GM12878 (cell line): ENCODE measurements around the gene LSM12. TPM values are rescaled to one million over a fixed set of nuclear protein-coding genes. Genes with fewer than 3 reads are reported as not detected.

Experiments used
- CREB1 ChIP-seq: IDR thresholded peaks from 2 replicates; pipeline ENCODE4 v1.6.1; 2012; ENCODE audit warnings: low read depth, mild to moderate bottlenecking, inconsistent platforms
- EED ChIP-seq: sonication (generic); IDR thresholded peaks from 2 replicates; pipeline ENCODE4 v1.6.1; 2016; ENCODE audit warnings: antibody characterized with exemption, low read depth
- GABPA ChIP-seq: IDR thresholded peaks from 2 replicates; pipeline ENCODE4 v1.6.1; 2014; ENCODE audit warnings: antibody characterized with exemption, low read depth, mild to moderate bottlenecking, inconsistent platforms
- HCFC1 ChIP-seq: fragments of 150-350 bp; IDR thresholded peaks from 2 replicates; pipeline ENCODE4 v1.6.1; 2014; ENCODE audit warnings: low read length
- JUND ChIP-seq: IDR thresholded peaks from 2 replicates; pipeline ENCODE4 v1.6.1; 2012; ENCODE audit warnings: low read depth, mild to moderate bottlenecking, low read length, improper control_type of control experiment, moderate library complexity
- LARP7 ChIP-seq: fragments of 450-650 bp; IDR thresholded peaks from 2 replicates; pipeline ENCODE4 v1.6.1; 2017; ENCODE audit warnings: mild to moderate bottlenecking
- NFXL1 ChIP-seq: fragments of 450-650 bp; IDR thresholded peaks from 2 replicates; pipeline ENCODE4 v1.6.1; 2017; ENCODE audit warnings: antibody characterized with exemption, mild to moderate bottlenecking, borderline replicate concordance
- NRF1 ChIP-seq: conservative IDR thresholded peaks from 2 replicates; pipeline ENCODE4 v1.6.1; 2011; ENCODE audit warnings: mild to moderate bottlenecking, low read depth, low read length, improper control_type of control experiment
- PAX5 ChIP-seq: IDR thresholded peaks from 2 replicates; pipeline ENCODE4 v1.6.1; 2011; ENCODE audit warnings: low read depth, low read length, borderline replicate concordance
- PAX8 ChIP-seq: fragments of 450-650 bp; IDR thresholded peaks from 2 replicates; pipeline ENCODE4 v1.6.1; 2017; ENCODE audit warnings: mild to moderate bottlenecking, moderate library complexity
- POU2F2 ChIP-seq: IDR thresholded peaks from 3 replicates; pipeline ENCODE4 v1.6.1; 2011; ENCODE audit warnings: low read depth, mild to moderate bottlenecking, low read length, borderline replicate concordance
- RAD51 ChIP-seq: fragments of 450-650 bp; IDR thresholded peaks from 2 replicates; pipeline ENCODE4 v1.6.1; 2016; ENCODE audit warnings: moderate library complexity, mild to moderate bottlenecking, inconsistent platforms
- SMAD5 ChIP-seq: IDR thresholded peaks from 2 replicates; pipeline ENCODE4 v1.6.1; 2016; ENCODE audit warnings: antibody characterized with exemption, low read depth
- SP1 ChIP-seq: IDR thresholded peaks from one replicate; pipeline ENCODE4 v1.6.1; 2011; ENCODE audit warnings: low read depth, low read length
- SREBF2 ChIP-seq: IDR thresholded peaks from 2 replicates; pipeline ENCODE4 v1.6.1; 2012; ENCODE audit warnings: mild to moderate bottlenecking, low read length
- STAT3 ChIP-seq: IDR thresholded peaks from 2 replicates; pipeline ENCODE4 v1.6.1; 2011; ENCODE audit warnings: low read depth, low read length, improper control_type of control experiment
- TARDBP ChIP-seq: IDR thresholded peaks from 2 replicates; pipeline ENCODE4 v1.6.1; 2016; ENCODE audit warnings: borderline replicate concordance
- TCF3 ChIP-seq: IDR thresholded peaks from 2 replicates; pipeline ENCODE4 v1.6.1; 2012; ENCODE audit warnings: low read depth, mild to moderate bottlenecking, low read length, borderline replicate concordance; ENCODE audit not compliant: insufficient read depth
- ZNF24 ChIP-seq: fragments of 450-650 bp; IDR thresholded peaks from 2 replicates; pipeline ENCODE4 v1.6.1; 2017; ENCODE audit warnings: antibody characterized with exemption, mild to moderate bottlenecking
- ZNF274 ChIP-seq: IDR thresholded peaks from one replicate; pipeline ENCODE4 v1.8.0; 2011; ENCODE audit not compliant: insufficient read length, insufficient read depth
- ZZZ3 ChIP-seq: IDR thresholded peaks from 2 replicates; pipeline ENCODE4 v1.6.1; 2011; ENCODE audit warnings: low read depth; ENCODE audit not compliant: control insufficient read depth, insufficient read length
- polyA plus RNA-seq, 11 experiments: library from polyadenylated mRNA; depleted of rRNA in 4 of 11; unstranded in 6 of 11; stranded (reverse) in 5 of 11; fragments of >200 nt; fragmentation: Nextera tagmentation in 4 of 11; fragmentation: Illumina TruSeq in 1 of 11; extraction: Ambion mirVana in 4 of 11; extraction: Trizol in 1 of 11; gene quantifications; 1 replicate in 1 of 11; 2 replicates in 10 of 11; pipeline versions ENCODE4 v1.2.1 to v1.2.3, GENCODE V29; 2011 to 2016; ENCODE audit warnings: inconsistent platforms in 2 of 11, missing spikeins in 2 of 11, low read depth in 1 of 11
- total RNA-seq, 4 experiments: library from RNA; depleted of rRNA in 3 of 4; stranded (reverse); fragments of >200 nt in 3 of 4; fragmentation: Illumina TruSeq in 1 of 4; extraction: Trizol in 1 of 4; gene quantifications; 2 replicates each; pipeline versions ENCODE4 v1.2.1 to v1.2.3, GENCODE V29; 2013 to 2021
- TF ChIP-seq, protein P1 (sequence below): IDR thresholded peaks from 2 replicates; pipeline ENCODE4 v1.6.1; 2011; ENCODE audit warnings: low read depth, low read length, improper control_type of control experiment, borderline replicate concordance
- TF ChIP-seq, protein P2 (sequence below): fragments of 450-650 bp; IDR thresholded peaks from 2 replicates; pipeline ENCODE4 v1.6.1; 2017; ENCODE audit warnings: antibody characterized with exemption, mild to moderate bottlenecking, moderate library complexity
- TF ChIP-seq, protein P3 (sequence below): fragments of 450-650 bp; IDR thresholded peaks from 2 replicates; pipeline ENCODE4 v1.6.1; 2017; ENCODE audit warnings: low read depth, mild to moderate bottlenecking, moderate library complexity

Gene LSM12
- total and polyA plus RNA-seq, 10 of the 15 experiments (the other 5 are each of a cell fraction or from before 2014, with no cell fraction given): 51.1 to 206 (median 70.8) TPM

DNA sequence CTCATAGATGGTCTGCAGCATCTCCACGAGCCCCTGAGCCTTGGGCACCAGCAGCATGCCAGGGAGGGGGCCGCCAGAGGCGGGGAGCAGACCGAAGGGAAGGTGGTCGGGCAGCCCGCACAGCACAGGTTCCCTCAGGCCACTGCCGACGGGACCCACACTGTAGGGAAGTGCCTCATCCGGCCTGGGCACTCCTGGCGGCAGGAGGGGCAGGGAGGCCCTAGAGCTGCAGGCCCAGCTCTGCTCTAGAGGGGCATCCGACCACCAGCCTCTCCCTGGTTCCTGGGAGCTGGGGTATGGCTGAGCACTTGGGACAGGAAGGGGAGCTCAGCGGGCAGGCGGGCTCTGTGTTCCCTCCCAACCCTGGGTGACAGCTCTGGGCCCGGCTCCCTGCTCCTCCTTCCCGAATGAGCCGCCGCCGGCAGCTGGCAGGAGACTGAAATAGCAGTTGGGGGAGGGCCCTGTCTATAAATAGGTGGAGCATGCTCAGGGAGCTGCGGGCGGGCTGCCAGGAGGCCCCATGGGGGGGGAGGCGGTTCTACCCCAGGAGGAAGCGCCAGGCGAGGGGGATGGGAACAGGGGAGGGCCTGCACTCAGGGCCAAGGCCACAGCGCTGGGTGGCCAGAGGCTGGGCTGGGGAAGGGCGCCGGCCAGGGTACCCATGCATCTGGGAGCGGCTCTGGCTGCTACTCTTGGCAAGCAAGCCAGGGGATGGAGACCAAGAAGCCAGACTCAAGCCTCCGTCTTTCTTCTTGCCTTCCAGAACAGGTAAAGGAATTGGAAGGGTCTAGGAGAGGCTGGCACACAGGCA is 44.6 kb upstream of the LSM12 start (continued):
- peak; percentile 40; the same call in 1 of the 2 replicates for TF ChIP-seq NRF1
- TF ChIP-seq SP1: no peak
- TF ChIP-seq CREB1: peak; percentile 17; the same call in 1 of the 2 replicates
- TF ChIP-seq LARP7: peak; percentile 62
- 0 out of 2 replicates have a peak, but pooled peaks have one; percentile 65 for TF ChIP-seq TCF3
- no peak for TF ChIP-seq HCFC1
- TF ChIP-seq STAT3: no peak
- no peak for TF ChIP-seq PAX5
- TF ChIP-seq, protein P1, sequence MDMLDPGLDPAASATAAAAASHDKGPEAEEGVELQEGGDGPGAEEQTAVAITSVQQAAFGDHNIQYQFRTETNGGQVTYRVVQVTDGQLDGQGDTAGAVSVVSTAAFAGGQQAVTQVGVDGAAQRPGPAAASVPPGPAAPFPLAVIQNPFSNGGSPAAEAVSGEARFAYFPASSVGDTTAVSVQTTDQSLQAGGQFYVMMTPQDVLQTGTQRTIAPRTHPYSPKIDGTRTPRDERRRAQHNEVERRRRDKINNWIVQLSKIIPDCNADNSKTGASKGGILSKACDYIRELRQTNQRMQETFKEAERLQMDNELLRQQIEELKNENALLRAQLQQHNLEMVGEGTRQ: no peak
- TF ChIP-seq SMAD5: no peak
- no peak for TF ChIP-seq ZZZ3
- TF ChIP-seq EED: peak; percentile 73; the same call in 1 of the 2 replicates
- no peak for TF ChIP-seq ZNF274
- no peak for TF ChIP-seq SREBF2
- TF ChIP-seq NFXL1: no peak
- TF ChIP-seq, protein P2, sequence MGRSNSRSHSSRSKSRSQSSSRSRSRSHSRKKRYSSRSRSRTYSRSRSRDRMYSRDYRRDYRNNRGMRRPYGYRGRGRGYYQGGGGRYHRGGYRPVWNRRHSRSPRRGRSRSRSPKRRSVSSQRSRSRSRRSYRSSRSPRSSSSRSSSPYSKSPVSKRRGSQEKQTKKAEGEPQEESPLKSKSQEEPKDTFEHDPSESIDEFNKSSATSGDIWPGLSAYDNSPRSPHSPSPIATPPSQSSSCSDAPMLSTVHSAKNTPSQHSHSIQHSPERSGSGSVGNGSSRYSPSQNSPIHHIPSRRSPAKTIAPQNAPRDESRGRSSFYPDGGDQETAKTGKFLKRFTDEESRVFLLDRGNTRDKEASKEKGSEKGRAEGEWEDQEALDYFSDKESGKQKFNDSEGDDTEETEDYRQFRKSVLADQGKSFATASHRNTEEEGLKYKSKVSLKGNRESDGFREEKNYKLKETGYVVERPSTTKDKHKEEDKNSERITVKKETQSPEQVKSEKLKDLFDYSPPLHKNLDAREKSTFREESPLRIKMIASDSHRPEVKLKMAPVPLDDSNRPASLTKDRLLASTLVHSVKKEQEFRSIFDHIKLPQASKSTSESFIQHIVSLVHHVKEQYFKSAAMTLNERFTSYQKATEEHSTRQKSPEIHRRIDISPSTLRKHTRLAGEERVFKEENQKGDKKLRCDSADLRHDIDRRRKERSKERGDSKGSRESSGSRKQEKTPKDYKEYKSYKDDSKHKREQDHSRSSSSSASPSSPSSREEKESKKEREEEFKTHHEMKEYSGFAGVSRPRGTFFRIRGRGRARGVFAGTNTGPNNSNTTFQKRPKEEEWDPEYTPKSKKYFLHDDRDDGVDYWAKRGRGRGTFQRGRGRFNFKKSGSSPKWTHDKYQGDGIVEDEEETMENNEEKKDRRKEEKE: no peak
- TF ChIP-seq POU2F2: no peak
- TF ChIP-seq TARDBP: peak; percentile 53; the same call in 1 of the 2 replicates
- no peak for TF ChIP-seq GABPA
- no peak for TF ChIP-seq RAD51
- TF ChIP-seq JUND: peak; percentile 34; the same call in 1 of the 2 replicates
- TF ChIP-seq, protein P3, sequence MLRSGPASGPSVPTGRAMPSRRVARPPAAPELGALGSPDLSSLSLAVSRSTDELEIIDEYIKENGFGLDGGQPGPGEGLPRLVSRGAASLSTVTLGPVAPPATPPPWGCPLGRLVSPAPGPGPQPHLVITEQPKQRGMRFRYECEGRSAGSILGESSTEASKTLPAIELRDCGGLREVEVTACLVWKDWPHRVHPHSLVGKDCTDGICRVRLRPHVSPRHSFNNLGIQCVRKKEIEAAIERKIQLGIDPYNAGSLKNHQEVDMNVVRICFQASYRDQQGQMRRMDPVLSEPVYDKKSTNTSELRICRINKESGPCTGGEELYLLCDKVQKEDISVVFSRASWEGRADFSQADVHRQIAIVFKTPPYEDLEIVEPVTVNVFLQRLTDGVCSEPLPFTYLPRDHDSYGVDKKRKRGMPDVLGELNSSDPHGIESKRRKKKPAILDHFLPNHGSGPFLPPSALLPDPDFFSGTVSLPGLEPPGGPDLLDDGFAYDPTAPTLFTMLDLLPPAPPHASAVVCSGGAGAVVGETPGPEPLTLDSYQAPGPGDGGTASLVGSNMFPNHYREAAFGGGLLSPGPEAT: peak; percentile 51; the same call in 1 of the 2 replicates
- no peak for TF ChIP-seq PAX8
- 0 out of 2 replicates have a peak, but pooled peaks have one; percentile 10 for TF ChIP-seq ZNF24
